Measurements from ENCODE around the gene CRELD1. TPM values are rescaled to one million over a fixed set of nuclear protein-coding genes. Genes with fewer than 3 reads are reported as not detected.

Gene CRELD1
- total and polyA plus RNA-seq, 2 of the 4 experiments (the other 2 are of a cell fraction) = 8.6 to 25.7 TPM

- H4K91ac ChIP-seq (ENCODE audit: insufficient read depth, low read depth, low read length) = no peak overlapping the region
- H4K20me1 ChIP-seq (ENCODE audit: insufficient read depth, low read length) = no peaks in the 10 kb centered on the region; the same call in 1 of the 2 replicates
- no peaks in the 10 kb centered on the region for H3K27me3 ChIP-seq (ENCODE audit: control insufficient read depth, insufficient read depth, low read length)
- H4K8ac ChIP-seq (ENCODE audit: low read depth in 2 of 2, low read length in 2 of 2) = no peak overlapping the region
- no peak overlapping the region for H3K4me3 ChIP-seq (ENCODE audit: insufficient read depth, low read depth, low read length)
- no peak overlapping the region for H3K56ac ChIP-seq (ENCODE audit: extremely low read depth, insufficient read depth, low read length)
- no peak overlapping the region for H3K4me2 ChIP-seq (ENCODE audit: low read depth, low read length)
- peaks cover 8% of the 10 kb centered on the region for H3K36me3 ChIP-seq (ENCODE audit: control insufficient read depth, insufficient read depth, low read length)
- BruUV-seq (replicated peaks) = no TSS peak
- dilution Hi-C loops (cut with HindIII; ENCODE audit: low sequenced_read_pairs, unreplicated experiment) (no loop called here), intact Hi-C loops (cut with micrococcal nuclease) (no loop called here), in situ Hi-C loops (cut with MboI; ENCODE audit: low sequenced_read_pairs) (no loop called here)
- WGBS, 2 experiments (ENCODE audit: extremely low coverage in 2 of 2, insufficient read length in 1 of 2) = no CpG with 5 or more reads among the region's 2 CpGs
- no peak for TF ChIP-seq RCOR1 (IDR thresholded peaks at IDR 0.05; ENCODE audit: insufficient replicate concordance, low read length)
- TF ChIP-seq CTCF (conservative IDR thresholded peaks at IDR 0.05; ENCODE audit: low read depth, low read length) = no peak
- no peak for TF ChIP-seq CHD1 (IDR thresholded peaks at IDR 0.05; ENCODE audit: low read depth, low read length)
- no peak for TF ChIP-seq FOS (IDR thresholded peaks at IDR 0.05; ENCODE audit: low read depth, low read length)
- TF ChIP-seq RFX5 (IDR thresholded peaks at IDR 0.05; ENCODE audit: low read depth, low read length) = no peak
- no peak for TF ChIP-seq MXI1 (IDR thresholded peaks at IDR 0.05; ENCODE audit: borderline replicate concordance, low read depth, low read length)
- no peak for TF ChIP-seq MAZ (IDR thresholded peaks at IDR 0.05; ENCODE audit: borderline replicate concordance, low read depth, low read length)
- TF ChIP-seq USF2 (IDR thresholded peaks at IDR 0.05; ENCODE audit: low read depth, low read length) = no peak
- TF ChIP-seq RAD21 (IDR thresholded peaks at IDR 0.05; ENCODE audit: low read length) = no peak
- no peak for TF ChIP-seq SMC3 (IDR thresholded peaks at IDR 0.05; ENCODE audit: low read depth, low read length)
- H3K14ac ChIP-seq (replicated peaks; ENCODE audit: low read depth, low read length) = no peak overlapping the region
- ChIA-PET POLR2A (ENCODE audit: unreplicated experiment) (no interaction called here), CTCF (no interaction called here)
- H3K4me1 ChIP-seq (ENCODE audit: control insufficient read depth, insufficient read depth, low read length) = peaks cover 7% of the 10 kb centered on the region
- H3K9ac ChIP-seq (ENCODE audit: low read depth, low read length) = no peak overlapping the region
- no peak overlapping the region for H3K27ac ChIP-seq (ENCODE audit: insufficient read depth, low read length)
- H3K4ac ChIP-seq (ENCODE audit: low read depth, low read length) = no peak overlapping the region
- peaks cover 9% of the 10 kb centered on the region; the same call in 1 of the 2 replicates for H3K9me1 ChIP-seq (ENCODE audit: insufficient read depth, low read length)
- no peak overlapping the region for H4K5ac ChIP-seq (ENCODE audit: low read depth, low read length)
- no peak overlapping the region for H3K23ac ChIP-seq (ENCODE audit: low read depth, low read length)
- no peak overlapping the region for H2BK120ac ChIP-seq (ENCODE audit: low read depth, low read length)
- H3K9me3 ChIP-seq (ENCODE audit: control insufficient read depth, insufficient read depth, low read length) = no peaks in the 10 kb centered on the region
- H2BK5ac ChIP-seq (ENCODE audit: low read depth, low read length, poor library complexity, severe bottlenecking) = no peak overlapping the region
- H3K18ac ChIP-seq (ENCODE audit: low read depth, low read length) = no peak overlapping the region
- ATAC-seq (ENCODE audit: low read depth) (no peak), DNase-seq (no peak)
- no peak overlapping the region for H2AFZ ChIP-seq (replicated peaks; ENCODE audit: low read length, poor library complexity)
- no peak overlapping the region for H2BK15ac ChIP-seq (ENCODE audit: low read depth, low read length)
- H3K79me1 ChIP-seq (ENCODE audit: low read depth in 1 of 2, low read length in 2 of 2) = peaks cover 6 to 16% of the 10 kb centered on the region in 2 experiments; a peak in 3 of 4 replicates
- no peak overlapping the region for H2AK9ac ChIP-seq (replicated peaks; ENCODE audit: low read depth, low read length, poor library complexity)
- H2AK5ac ChIP-seq (ENCODE audit: low read depth, low read length) = no peak overlapping the region
- H2BK20ac ChIP-seq (ENCODE audit: low read depth, low read length) = no peak overlapping the region
Measured at GRCh38 chr3:9938966-9939365, 5.3 kb downstream of the CRELD1 start.

Data from IMR-90 (cell line).